HUES64 (cell line): ENCODE data around the gene SLC35A4.

Experiments used
- H3K27ac ChIP-seq: 2 replicates; pipeline ENCODE4 v1.7.0; 2013; ENCODE audit warnings: low read depth, low read length, inconsistent platforms
- H3K27me3 ChIP-seq: 2 replicates; pipeline ENCODE4 v1.6.1; 2013; ENCODE audit warnings: mild to moderate bottlenecking, low read length; ENCODE audit not compliant: insufficient read depth
- H3K36me3 ChIP-seq: 2 replicates; pipeline ENCODE4 v1.6.1; 2013; ENCODE audit warnings: mild to moderate bottlenecking, low read length; ENCODE audit not compliant: insufficient read depth
- H3K4me1 ChIP-seq: 2 replicates; pipeline ENCODE4 v1.6.1; 2013; ENCODE audit warnings: mild to moderate bottlenecking, low read length, moderate library complexity; ENCODE audit not compliant: insufficient read depth
- H3K4me3 ChIP-seq: 2 replicates; pipeline ENCODE4 v1.5.1; 2013; ENCODE audit warnings: mild to moderate bottlenecking, low read length, moderate library complexity
- H3K9ac ChIP-seq: 2 replicates; pipeline ENCODE4 v1.6.1; 2013; ENCODE audit warnings: mild to moderate bottlenecking, low read depth, low read length
- H3K9me3 ChIP-seq: 2 replicates; pipeline ENCODE4 v1.6.1; 2013; ENCODE audit warnings: low read depth, low read length; ENCODE audit not compliant: insufficient read depth
- whole genome bisulfite sequencing: fragments of 150-250, 120-280 bp; methylation state at CpG from one replicate; pipeline ENCODE4 v1.1.7; 2013; ENCODE audit warnings: missing lambda C conversion rate; 5-methylcytosine and 5-hydroxymethylcytosine counted together

The SLC35A4 gene

DNA sequence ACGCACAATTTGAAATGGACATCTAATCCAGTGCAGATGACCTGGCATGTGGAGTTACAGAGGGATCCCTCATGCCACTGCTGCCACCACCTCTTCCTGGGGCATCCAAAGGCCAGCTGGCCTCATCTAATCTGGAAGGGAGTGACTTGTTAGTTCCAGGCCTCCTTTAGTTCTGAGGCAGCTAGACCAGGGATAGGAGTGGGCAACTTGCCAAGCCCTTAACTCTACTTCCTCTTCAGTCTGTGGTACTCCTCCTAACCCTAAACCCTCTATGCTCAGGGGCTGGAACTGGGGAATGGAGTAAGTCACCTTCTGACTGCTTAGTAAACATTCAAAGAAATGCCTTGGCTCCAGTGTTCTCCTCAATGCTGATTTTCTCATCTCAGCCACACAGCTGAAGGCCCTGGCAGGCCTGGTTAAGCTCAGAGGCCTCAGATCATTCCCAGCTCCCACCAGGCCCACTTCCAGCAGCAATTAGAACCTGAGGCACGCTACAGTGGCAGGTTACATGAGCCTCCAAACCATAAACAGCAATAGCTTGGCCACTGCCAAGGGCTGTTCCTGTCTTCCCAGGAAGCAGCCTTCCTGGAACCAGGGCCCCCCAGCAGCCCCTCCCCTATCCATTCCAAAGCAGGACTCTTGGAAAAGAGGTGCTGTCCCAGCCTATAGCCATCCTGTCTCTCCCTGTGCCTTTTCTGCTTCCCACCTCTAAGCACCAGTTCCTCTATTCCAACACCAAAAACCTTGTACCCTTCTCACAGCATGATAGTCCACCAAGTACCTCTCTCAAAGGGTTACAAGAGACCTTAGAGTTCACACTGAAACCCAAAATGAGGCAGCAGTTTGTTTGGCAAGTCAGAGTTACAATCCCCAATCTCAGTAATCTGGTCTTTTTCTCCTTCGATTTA is 15.1 kb upstream of the SLC35A4 start:
- peaks cover 59% of the 10 kb centered on the region for H3K36me3 ChIP-seq
- peaks cover 9% of the 10 kb centered on the region for H3K4me1 ChIP-seq
- H3K4me3 ChIP-seq = no peak overlapping the region
- H3K27me3 ChIP-seq = no peaks in the 10 kb centered on the region
- no peak overlapping the region for H3K9ac ChIP-seq
- no peaks in the 10 kb centered on the region for H3K9me3 ChIP-seq
- WGBS = over 99% methylated on average over 3 of the region's 3 CpGs
- H3K27ac ChIP-seq = no peak overlapping the region

DNA sequence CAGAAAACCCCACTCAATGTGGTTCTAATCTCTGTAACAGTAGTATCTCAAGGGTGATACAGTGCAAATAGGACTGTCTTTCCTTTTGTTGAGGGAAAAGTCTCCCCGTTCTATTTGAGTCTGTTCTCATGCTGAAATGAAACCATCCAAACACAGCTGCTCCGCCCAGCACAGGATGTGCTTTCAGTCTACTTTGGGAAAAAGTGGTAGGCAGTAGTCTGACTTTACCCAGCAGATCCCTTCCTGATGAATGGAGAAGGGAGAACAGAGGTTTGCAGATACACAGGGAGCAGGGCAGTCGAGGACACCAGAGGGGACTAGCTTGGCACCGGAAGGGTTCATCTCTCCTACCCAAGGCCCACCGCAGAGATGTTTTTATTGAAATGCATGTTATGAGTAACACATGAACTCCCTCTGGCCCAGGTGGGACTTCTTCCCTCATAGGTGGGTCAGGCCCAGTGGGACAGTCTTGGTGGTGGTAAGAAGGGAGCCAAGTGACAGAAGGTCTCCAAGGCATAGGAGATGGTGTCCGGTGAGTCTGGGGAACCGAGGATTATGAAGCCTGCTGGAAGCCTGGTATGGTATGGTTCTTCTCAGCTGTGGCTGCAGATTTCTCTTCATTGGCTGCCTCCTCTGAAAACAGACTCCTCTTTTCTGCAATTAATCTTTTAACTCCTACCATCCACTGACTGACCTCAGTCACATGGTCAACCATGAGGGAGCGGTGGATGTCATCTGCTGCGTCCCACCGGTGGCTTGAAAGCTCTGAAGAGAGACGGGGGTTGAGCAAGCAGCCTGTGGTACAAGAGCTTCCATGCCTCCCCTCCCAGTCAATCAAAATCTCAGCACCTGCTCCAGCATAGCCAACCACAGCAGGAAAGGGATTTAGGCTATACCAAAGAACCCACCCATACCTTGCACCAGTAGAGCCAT is 14.2 kb upstream of the SLC35A4 start:
- peaks cover 56% of the 10 kb centered on the region for H3K36me3 ChIP-seq
- H3K4me1 ChIP-seq = peaks cover 9% of the 10 kb centered on the region
- WGBS = 96% methylated on average over 11 of the region's 11 CpGs
- H3K27ac ChIP-seq = no peak overlapping the region
- H3K4me3 ChIP-seq = no peak overlapping the region
- H3K9me3 ChIP-seq = no peaks in the 10 kb centered on the region
- no peak overlapping the region for H3K9ac ChIP-seq
- no peaks in the 10 kb centered on the region for H3K27me3 ChIP-seq

DNA sequence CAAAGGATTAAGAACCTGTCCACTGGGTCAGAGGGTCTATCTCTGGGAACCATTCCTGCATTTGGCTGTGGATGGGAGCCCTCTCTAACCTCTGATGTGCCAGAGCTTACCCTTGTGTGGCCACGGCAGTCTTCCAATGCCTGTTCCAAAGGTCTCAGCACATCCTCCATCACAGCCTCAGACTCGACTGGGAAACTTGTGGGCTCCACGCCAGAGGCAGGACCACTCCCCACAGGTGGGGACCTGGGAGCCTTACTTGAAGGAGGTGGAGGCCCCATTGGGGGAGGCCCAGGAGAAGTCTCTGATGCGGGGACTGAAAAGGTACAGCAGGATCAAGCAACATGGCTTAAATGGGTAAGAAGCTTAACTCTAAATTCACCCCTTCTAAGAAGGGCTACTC is 12.8 kb upstream of the SLC35A4 start:
- no peak overlapping the region for H3K27ac ChIP-seq
- peaks cover 56% of the 10 kb centered on the region for H3K36me3 ChIP-seq
- H3K9ac ChIP-seq = no peak overlapping the region
- no peaks in the 10 kb centered on the region for H3K27me3 ChIP-seq
- no peak overlapping the region for H3K4me3 ChIP-seq
- no peaks in the 10 kb centered on the region for H3K9me3 ChIP-seq
- WGBS = 94% methylated on average over 4 of the region's 4 CpGs
- peaks cover 15% of the 10 kb centered on the region for H3K4me1 ChIP-seq

DNA sequence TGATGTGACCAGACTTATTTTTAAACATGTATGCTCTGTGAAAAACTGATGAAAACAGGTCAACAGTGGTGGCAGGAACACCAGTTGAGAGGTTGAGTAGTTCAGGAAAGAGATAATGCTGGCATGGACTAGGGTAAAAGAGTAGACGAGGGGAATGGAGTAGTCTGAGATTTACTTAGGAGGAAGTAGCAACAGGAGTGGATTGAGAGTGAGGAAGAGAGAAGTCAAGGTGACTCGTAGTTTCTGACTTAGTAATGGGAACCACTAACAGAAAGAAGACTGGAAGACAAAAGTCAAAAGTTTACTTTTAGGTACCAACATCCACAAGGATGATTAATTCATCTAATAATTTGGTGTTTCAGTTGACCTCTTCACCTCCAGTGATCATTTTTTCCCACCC is 11.0 kb upstream of the SLC35A4 start:
- Histone ChIP-seq H3K27ac (no peak overlapping the region), H3K36me3 (peaks cover 56% of the 10 kb centered on the region), H3K9ac (no peak overlapping the region), H3K4me3 (no peak overlapping the region), H3K27me3 (no peaks in the 10 kb centered on the region), H3K9me3 (no peaks in the 10 kb centered on the region), H3K4me1 (peaks cover 12% of the 10 kb centered on the region)
- 95% methylated on average over 2 of the region's 2 CpGs for WGBS

DNA sequence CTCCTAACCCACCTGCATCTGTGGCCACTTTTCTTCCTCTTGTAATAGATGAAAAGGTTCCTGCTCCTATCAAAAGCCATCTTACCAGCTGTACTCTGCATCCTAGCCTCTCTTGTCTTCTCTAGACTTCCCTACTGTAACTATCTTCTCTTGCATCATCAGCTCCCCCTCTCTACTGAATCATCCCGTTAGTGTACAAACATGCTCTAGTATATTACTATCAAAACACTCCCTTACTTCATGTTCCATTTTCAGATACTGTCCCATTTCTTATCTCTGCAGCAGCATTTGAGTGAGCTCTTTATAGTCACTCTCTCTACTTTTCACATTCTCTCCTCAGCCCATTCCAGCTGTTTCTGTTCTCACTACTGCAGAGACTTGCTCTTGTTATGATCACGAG is 10.2 kb upstream of the SLC35A4 start:
- no peaks in the 10 kb centered on the region for H3K27me3 ChIP-seq
- H3K4me1 ChIP-seq = peaks cover 9% of the 10 kb centered on the region; the same call in 1 of the 2 replicates
- peaks cover 50% of the 10 kb centered on the region for H3K36me3 ChIP-seq
- 95% methylated on average over 2 of the region's 2 CpGs for WGBS
- H3K4me3 ChIP-seq = no peak overlapping the region
- H3K27ac ChIP-seq = no peak overlapping the region
- no peak overlapping the region for H3K9ac ChIP-seq
- no peaks in the 10 kb centered on the region for H3K9me3 ChIP-seq

DNA sequence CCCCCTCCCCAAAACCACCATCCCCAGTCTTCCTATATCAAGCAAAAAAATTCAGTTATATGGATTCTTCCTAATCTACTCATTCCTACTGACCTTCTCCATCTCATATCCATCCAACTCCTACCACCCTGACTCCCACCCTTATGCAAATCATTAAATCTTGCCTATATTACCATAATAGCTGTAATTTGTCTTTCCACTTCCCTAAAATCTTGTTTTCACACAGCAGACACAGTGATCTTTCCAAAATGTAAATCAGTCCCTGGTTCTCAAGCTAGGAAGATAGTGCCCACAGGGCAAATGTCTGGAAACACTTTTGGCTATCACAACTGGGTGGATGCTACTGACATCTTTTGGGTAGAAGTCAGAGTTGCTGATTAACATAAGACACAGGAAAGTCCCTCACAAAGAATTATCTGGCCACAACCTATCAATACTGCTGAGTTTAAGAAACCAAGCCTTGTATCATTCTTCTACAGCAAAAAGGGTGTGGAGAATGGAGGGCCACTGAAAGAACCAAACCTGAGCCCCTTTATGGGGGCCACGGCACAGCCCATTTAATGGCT is 8.8 kb upstream of the SLC35A4 start:
- no peak overlapping the region for H3K27ac ChIP-seq
- WGBS = 85% methylated on average over 1 of the region's 1 CpG

DNA sequence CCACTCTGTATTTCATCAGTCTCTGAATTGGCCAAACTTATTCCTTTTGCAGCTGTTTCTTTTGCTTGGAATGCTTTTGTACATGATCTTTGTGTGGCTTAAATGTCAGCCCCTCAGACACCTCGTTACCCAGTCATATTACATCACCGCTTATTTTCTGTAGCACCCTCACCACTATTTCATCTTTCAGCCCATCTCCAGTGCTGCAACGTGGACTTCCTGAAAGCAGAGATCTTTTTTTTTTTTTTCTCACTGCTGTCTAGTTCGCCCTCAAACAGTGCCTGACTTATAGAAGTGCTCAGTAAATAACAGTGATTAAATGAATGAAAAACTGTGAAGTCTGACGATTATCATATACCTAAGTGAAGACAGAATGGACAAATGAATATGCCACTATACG is 8.2 kb upstream of the SLC35A4 start:
- Histone ChIP-seq H3K36me3 (peaks cover 30% of the 10 kb centered on the region), H3K4me3 (peak overlapping the region; percentile 89), H3K27ac (no peak overlapping the region), H3K27me3 (no peaks in the 10 kb centered on the region), H3K4me1 (peaks cover 9% of the 10 kb centered on the region; the same call in 1 of the 2 replicates), H3K9ac (peak overlapping the region; percentile 91), H3K9me3 (no peaks in the 10 kb centered on the region)
- 12% methylated on average over 5 of the region's 6 CpGs for WGBS

More for the DNA sequence above, 8.8 kb upstream of the SLC35A4 start:
- H3K36me3 ChIP-seq = peaks cover 36% of the 10 kb centered on the region
- H3K9me3 ChIP-seq = no peaks in the 10 kb centered on the region
- peak overlapping the region; percentile 91; the same call in 1 of the 2 replicates for H3K9ac ChIP-seq
- H3K27me3 ChIP-seq = no peaks in the 10 kb centered on the region
- peaks cover 9% of the 10 kb centered on the region; the same call in 1 of the 2 replicates for H3K4me1 ChIP-seq
- H3K4me3 ChIP-seq = peak overlapping the region; percentile 89

DNA sequence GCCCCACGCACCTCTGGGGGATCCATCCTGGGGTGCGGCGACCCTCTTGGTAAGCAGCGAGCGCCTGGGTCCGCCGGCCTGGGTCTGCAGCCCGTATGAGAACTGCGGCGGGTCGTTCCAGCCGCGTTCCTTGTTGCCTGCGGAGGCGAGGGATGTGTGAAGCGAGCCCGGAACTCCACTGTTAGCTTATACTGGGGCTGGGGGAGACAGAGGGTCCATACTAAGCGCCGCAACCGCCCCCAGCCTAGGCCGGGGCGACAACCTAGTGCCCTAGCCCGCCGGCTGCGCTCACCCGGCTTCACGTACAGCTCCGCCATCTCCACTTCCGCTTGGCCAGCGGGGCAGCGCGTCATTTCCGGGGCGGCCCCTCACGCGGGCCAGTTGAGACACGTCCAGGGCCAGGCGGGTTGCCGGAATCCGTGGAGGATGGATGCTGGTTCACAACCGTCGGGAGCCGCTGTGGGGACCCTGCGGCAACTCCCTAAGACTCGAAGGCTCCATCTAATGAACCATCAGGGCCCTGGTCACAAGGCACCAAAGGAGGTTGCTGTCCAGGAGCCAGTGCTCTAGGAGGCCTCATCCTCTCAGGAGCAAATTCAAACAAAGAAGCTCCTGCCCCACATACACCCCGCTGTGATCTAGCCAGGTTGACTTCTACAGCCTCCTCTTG is 7.4 kb upstream of the SLC35A4 start, which contains the start of gene SRA1:
SRA1 (minus strand) TSS at position 338 of the 670 bp plus-strand sequence; CDS start at position 317, 21 bp downstream.
- Histone ChIP-seq H3K4me1 (peaks cover 9% of the 10 kb centered on the region; the same call in 1 of the 2 replicates), H3K9me3 (no peaks in the 10 kb centered on the region), H3K27me3 (no peaks in the 10 kb centered on the region), H3K27ac (peak within 1 kb of the TSS; percentile 77), H3K36me3 (peaks cover 22% of the 10 kb centered on the region), H3K9ac (peak within 1 kb of the TSS; percentile 91), H3K4me3 (peak within 1 kb of the TSS; percentile 89)
- under 1% methylated on average over 46 of the region's 46 CpGs for WGBS

DNA sequence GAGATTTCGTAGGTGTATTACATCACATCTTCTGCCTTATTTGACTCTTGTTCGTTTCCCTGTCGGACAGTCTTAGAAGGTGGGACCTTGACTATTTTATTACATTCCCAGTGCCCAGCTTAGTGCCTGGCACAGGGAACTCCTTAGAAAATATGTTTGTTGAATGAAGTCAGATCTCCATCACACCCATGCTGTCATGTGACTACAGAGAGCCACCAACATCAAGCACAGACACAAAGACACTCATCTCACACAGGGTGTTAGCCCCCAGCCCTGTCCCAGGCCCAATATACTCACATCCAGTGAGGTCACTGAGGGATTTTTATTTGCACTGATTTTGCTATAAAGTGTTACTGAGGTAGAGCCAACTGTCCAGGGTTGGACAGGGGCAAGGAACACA is 6.7 kb upstream of the SLC35A4 start:
- Histone ChIP-seq H3K9ac (peak overlapping the region; percentile 91; the same call in 1 of the 2 replicates), H3K27me3 (no peaks in the 10 kb centered on the region), H3K4me1 (peaks cover 9% of the 10 kb centered on the region; the same call in 1 of the 2 replicates), H3K27ac (peak overlapping the region; percentile 77), H3K4me3 (peak overlapping the region; percentile 89), H3K36me3 (peaks cover 17% of the 10 kb centered on the region), H3K9me3 (no peaks in the 10 kb centered on the region)
- 87% methylated on average over 3 of the region's 3 CpGs for WGBS

DNA sequence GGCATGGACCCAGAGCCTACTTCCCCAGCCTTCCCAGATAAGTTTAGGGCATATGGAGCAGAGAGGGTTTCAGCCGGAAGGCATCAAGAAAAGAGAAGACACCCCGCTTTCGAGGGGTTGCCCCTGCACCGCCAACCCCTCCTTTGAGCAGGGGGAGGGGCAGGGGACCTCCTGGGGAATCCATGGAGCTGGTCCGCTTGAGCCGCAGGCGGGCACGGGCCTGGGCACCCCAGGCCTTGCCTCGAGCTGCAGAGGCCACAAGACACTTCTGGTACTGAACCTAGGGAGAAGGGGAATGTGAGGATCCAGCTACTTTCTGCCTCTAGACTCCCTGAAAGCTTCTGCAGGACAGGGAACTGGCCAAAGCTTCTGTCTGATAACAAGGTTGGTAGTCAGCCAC is 6.1 kb upstream of the SLC35A4 start:
- 97% methylated on average over 9 of the region's 9 CpGs for WGBS
- H3K4me3 ChIP-seq = no peak overlapping the region
- no peak overlapping the region for H3K27ac ChIP-seq
- no peaks in the 10 kb centered on the region for H3K9me3 ChIP-seq
- peaks cover 12% of the 10 kb centered on the region for H3K36me3 ChIP-seq
- no peak overlapping the region for H3K9ac ChIP-seq
- H3K4me1 ChIP-seq = peaks cover 9% of the 10 kb centered on the region; the same call in 1 of the 2 replicates
- no peaks in the 10 kb centered on the region for H3K27me3 ChIP-seq
